BLaER1 (cell line): Measurements from ENCODE around the gene WT1.

Experiments used
- H3K27ac ChIP-seq: shearing (Covaris generic); formaldehyde crosslinking; 2 replicates; pipeline ENCODE4 v1.8.1; 2022
- H3K27me3 ChIP-seq: shearing (Covaris generic); formaldehyde crosslinking; 2 replicates; pipeline ENCODE4 v1.8.1; 2022
- H3K36me3 ChIP-seq: shearing (Covaris generic); formaldehyde crosslinking; 2 replicates; pipeline ENCODE4 v1.8.1; 2022
- H3K4me1 ChIP-seq: shearing (Covaris generic); formaldehyde crosslinking; 2 replicates; pipeline ENCODE4 v1.8.1; 2022
- H3K4me2 ChIP-seq: shearing (Covaris generic); formaldehyde crosslinking; 2 replicates; pipeline ENCODE4 v1.8.1; 2022
- H3K4me3 ChIP-seq: shearing (Covaris generic); formaldehyde crosslinking; 2 replicates; pipeline ENCODE4 v1.8.1; 2022
- H3K9ac ChIP-seq: shearing (Covaris generic); formaldehyde crosslinking; 2 replicates; pipeline ENCODE4 v1.8.1; 2022
- H3K9me3 ChIP-seq: shearing (Covaris generic); formaldehyde crosslinking; 2 replicates; pipeline ENCODE4 v1.8.1; 2022
- H4K20me1 ChIP-seq: shearing (Covaris generic); formaldehyde crosslinking; 2 replicates; pipeline ENCODE4 v1.8.1; 2022
- Cebpa-rat ChIP-seq: shearing (Covaris generic); IDR thresholded peaks from 2 replicates; pipeline ENCODE4 v1.8.1; 2022

Gene WT1

DNA sequence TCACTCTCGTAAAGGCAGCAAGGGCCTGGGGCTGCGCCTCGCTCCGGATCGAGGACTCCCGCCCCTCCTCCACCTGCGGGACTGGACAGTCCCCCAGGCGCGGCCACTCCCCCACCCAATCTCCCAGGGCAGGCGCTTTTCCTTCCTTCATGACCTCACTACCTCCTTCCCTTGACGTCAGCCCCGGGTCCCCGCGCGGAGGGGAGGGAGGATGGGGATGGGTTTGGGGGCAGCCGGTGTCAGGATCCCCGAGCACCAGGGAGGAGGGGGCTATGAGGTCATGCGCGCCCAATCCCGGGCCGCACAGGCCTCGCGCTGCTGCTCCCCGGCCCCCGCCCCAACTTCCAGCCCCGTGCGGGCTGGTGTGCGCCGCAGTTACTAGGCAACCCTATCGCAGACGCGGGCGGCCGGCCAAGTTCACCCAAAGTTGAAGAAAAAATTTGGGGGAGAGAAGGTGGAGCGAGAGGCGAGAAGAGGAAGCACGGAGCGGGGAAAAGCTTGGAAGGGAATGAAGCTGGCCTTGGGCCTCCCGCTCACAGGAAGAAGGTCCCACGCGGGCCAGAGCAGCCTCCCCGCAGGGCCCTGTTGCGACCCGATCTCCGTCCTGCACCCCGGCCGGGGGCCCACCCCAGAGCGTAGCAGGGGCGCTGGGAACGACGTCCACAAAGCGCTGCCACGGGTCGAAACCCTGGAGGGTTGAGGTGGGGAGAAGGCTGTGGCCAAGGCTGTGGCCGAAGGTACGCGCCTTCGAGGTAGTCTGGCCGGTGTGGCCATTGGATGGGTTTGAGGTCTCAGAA, 8.3 kb downstream of the WT1 start:
- peak overlapping the region; percentile 49 for H3K4me3 ChIP-seq
- H3K9ac ChIP-seq = no peak overlapping the region
- peaks cover 75% of the 10 kb centered on the region for H3K27me3 ChIP-seq
- H3K9me3 ChIP-seq = peaks cover 48% of the 10 kb centered on the region
- peak overlapping the region; percentile 61 for H3K4me2 ChIP-seq
- H3K27ac ChIP-seq = no peak overlapping the region
- peaks cover 9% of the 10 kb centered on the region; the same call in 1 of the 2 replicates for H4K20me1 ChIP-seq
- peaks cover 68% of the 10 kb centered on the region for H3K4me1 ChIP-seq
- no peak for TF ChIP-seq Cebpa-rat
- H3K36me3 ChIP-seq = peaks cover 7% of the 10 kb centered on the region; the same call in 1 of the 2 replicates

DNA sequence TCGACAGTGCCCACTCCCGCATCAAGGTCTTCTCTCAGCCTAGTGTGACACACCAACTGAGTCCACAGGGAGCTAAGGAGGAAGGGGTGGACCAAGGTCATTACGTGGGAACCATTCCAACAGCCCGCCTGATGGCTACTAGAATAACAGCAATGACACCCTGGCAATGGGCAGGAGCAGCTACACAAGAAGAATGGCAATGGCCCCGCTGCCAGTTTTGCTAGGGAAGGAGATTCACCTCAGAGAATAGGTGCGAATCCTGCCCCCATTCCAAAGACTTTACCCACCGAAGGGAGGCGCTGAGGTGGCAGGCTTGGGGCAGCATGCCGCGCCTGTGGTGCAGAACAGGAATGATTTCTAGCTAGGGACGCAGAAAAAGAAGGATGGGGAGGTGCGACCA, 9.1 kb downstream of the WT1 start:
- Histone ChIP-seq H3K4me2 (peak overlapping the region; percentile 61), H3K4me3 (peak overlapping the region; percentile 49; the same call in 1 of the 2 replicates), H3K9me3 (peaks cover 40% of the 10 kb centered on the region), H3K27ac (no peak overlapping the region), H3K36me3 (peaks cover 7% of the 10 kb centered on the region; the same call in 1 of the 2 replicates), H3K4me1 (peaks cover 73% of the 10 kb centered on the region), H3K27me3 (peaks cover 67% of the 10 kb centered on the region), H4K20me1 (peaks cover 9% of the 10 kb centered on the region; the same call in 1 of the 2 replicates), H3K9ac (no peak overlapping the region)
- TF ChIP-seq Cebpa-rat = no peak

DNA sequence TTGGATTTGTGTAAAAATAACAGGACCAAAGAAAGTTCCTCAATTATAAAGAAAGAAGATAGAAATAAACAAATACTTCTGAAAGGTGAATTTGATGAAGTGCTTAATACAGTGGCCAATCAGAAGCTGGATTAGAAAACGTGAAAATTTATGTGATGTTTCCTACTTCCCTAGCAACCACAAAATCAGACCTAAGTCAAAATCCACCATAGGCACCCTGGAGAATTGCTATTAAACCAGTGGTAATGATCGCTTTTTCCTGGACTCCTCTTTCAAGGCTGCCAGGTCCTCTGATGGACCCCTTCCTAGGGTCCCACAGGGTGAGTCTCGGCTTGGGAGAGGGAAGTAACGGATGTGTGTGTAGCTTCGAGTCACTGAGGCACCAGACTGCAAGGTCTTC, 9.6 kb downstream of the WT1 start:
- Histone ChIP-seq H3K4me2 (peak overlapping the region; percentile 61), H3K4me3 (no peak overlapping the region), H3K9me3 (peaks cover 36% of the 10 kb centered on the region), H3K4me1 (peaks cover 73% of the 10 kb centered on the region), H3K36me3 (peaks cover 3% of the 10 kb centered on the region; the same call in 1 of the 2 replicates), H4K20me1 (peaks cover 5% of the 10 kb centered on the region; the same call in 1 of the 2 replicates), H3K27me3 (peaks cover 63% of the 10 kb centered on the region), H3K9ac (no peak overlapping the region), H3K27ac (no peak overlapping the region)
- no peak for TF ChIP-seq Cebpa-rat

DNA sequence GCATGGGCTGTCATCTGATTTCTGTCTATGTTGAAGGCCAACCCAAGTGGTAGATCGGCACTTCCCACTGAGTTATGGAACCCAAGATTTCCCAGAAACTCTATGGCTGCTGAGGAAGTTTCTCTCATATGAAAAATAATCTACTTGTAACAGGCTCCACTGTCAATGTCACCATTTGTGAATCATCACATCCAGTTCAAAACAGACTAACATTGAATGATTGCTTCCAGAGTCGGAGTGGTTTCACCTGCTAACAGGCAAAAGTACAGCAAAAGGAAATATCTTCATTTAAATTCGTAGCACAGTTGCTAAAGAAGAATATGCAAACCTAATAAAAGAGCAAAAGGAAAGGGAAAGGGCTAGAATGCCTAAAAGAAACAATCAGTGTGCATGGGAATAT, 12.8 kb downstream of the WT1 start:
- peaks cover 31% of the 10 kb centered on the region for H3K27me3 ChIP-seq
- peaks cover 96% of the 10 kb centered on the region for H3K4me1 ChIP-seq
- TF ChIP-seq Cebpa-rat = no peak
- H3K36me3 ChIP-seq = no peaks in the 10 kb centered on the region
- peak overlapping the region; percentile 90 for H3K27ac ChIP-seq
- H3K9me3 ChIP-seq = peaks cover 16% of the 10 kb centered on the region
- peak overlapping the region; percentile 82 for H3K4me2 ChIP-seq
- H3K4me3 ChIP-seq = no peak overlapping the region
- H4K20me1 ChIP-seq = no peaks in the 10 kb centered on the region
- H3K9ac ChIP-seq = peak overlapping the region; percentile 79; the same call in 1 of the 2 replicates

DNA sequence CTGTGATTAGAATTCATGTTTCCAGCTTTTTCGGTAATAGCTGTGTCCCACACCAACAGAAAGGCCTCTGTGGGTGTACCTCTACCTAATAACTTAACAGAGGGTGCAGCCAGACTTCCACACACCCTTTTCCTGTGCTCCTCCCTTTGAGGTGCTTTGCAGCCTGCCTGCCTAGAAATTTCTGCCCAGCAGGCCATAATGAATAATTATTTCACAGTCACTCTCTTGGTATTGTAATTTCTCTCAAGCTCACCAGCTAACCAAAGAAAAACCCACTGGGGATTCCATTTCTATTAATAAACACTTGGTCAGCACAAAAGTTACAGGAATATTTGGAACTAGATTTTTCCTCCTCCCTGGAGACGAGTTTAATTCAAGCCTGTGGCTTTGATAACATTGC, 13.3 kb downstream of the WT1 start:
- no peak for TF ChIP-seq Cebpa-rat
- H3K9me3 ChIP-seq = peaks cover 10% of the 10 kb centered on the region
- H3K36me3 ChIP-seq = no peaks in the 10 kb centered on the region
- H3K9ac ChIP-seq = peak overlapping the region; percentile 79
- H3K4me3 ChIP-seq = peak overlapping the region; percentile 52; the same call in 1 of the 2 replicates
- peak overlapping the region; percentile 82 for H3K4me2 ChIP-seq
- H4K20me1 ChIP-seq = no peaks in the 10 kb centered on the region
- peak overlapping the region; percentile 90 for H3K27ac ChIP-seq
- H3K27me3 ChIP-seq = peaks cover 25% of the 10 kb centered on the region
- peaks cover 97% of the 10 kb centered on the region for H3K4me1 ChIP-seq

DNA sequence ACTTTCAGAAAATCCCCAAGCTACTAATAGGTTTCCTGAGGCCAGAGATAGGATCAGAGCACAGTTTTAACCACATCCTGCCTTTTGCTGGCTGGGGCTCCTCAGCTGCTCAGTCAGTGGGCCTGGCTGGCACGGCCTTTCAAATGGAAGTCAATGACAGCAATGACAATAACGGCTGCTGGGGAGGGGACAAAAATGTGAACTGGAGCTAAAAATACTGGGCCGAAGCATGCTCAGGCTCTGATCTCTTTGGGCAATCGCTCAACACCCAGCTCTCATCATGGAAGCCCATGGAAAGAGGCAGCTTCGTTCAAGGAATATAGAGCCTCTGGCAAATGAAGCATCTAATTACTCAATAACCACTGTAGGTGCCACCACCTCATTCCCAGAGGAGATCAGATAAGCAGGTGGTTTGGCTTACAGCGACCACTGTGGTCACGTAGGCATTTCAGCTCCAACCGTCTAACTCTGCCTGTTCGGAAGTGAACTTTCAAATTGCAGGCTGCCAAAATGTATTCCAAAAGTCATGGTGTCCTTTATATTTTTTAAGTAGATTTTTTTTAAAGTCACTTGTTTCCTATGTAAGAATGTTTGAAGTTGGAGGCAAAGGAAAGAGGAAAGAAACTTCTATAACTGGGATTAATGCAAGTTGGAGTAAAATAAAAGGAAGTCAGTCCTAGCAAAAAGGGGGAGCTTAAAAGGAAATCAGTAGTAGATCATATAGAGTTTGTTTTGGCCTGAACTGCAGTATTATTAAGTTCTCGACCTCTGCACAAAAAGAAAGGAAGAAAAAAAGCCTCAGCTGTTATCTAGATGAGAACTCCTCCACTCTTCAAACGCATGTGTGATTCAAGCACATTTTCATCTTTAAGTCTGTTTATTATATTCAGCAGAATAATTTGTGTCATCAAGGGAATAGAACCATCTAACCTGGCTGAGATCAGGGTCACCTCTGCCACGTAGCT, 14.1 kb downstream of the WT1 start:
- peak overlapping the region; percentile 82 for H3K4me2 ChIP-seq
- H3K9ac ChIP-seq = peak overlapping the region; percentile 79
- H3K36me3 ChIP-seq = no peaks in the 10 kb centered on the region
- no peaks in the 10 kb centered on the region for H4K20me1 ChIP-seq
- peaks cover 3% of the 10 kb centered on the region for H3K9me3 ChIP-seq
- H3K4me3 ChIP-seq = peak overlapping the region; percentile 52
- peak; percentile 81 for TF ChIP-seq Cebpa-rat
- peaks cover 97% of the 10 kb centered on the region for H3K4me1 ChIP-seq
- peak overlapping the region; percentile 90 for H3K27ac ChIP-seq
- peaks cover 17% of the 10 kb centered on the region for H3K27me3 ChIP-seq

DNA sequence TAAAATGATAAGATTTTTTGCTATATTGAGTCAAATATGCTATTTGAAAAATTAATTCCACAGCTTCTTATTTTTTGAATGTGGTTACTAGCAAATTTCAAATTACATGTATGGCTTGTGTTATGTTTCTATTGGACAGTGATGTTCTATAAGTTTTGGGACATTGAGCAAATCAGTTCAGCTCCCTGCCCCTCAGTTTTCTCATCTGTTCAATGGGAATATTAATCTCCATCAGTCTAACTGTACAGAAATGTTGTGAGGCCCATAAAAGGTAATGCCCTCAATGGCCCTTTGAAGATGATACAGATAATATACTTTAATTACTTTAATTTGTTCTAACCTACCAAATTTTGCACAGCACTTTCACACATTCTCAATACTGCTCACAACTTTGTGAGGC, 15.2 kb downstream of the WT1 start:
- Histone ChIP-seq H3K27ac (peak overlapping the region; percentile 90), H3K4me1 (peaks cover 98% of the 10 kb centered on the region), H3K27me3 (peaks cover 6% of the 10 kb centered on the region), H4K20me1 (no peaks in the 10 kb centered on the region), H3K4me2 (peak overlapping the region; percentile 82), H3K9ac (peak overlapping the region; percentile 79), H3K9me3 (no peaks in the 10 kb centered on the region), H3K36me3 (no peaks in the 10 kb centered on the region), H3K4me3 (peak overlapping the region; percentile 52)
- TF ChIP-seq Cebpa-rat = no peak

DNA sequence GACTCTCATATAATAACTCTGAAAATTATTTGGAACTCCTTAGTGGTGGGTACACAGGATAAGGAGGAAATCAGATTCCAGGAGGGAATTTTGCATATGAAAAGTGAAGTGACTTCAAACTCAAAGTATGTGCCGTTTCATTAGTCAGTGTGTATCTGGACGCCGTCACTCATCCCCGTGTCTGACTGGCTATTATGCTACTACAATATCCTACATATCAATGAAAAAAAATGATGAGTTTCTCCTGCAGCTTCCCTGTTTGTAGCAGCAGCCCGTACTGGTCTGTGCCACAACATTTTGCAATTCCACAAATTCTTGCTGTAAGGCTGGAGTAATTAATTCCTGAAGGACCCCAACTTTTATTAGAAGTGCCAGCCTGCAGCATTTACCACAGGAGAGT, 16.5 kb downstream of the WT1 start:
- H4K20me1 ChIP-seq = no peaks in the 10 kb centered on the region
- H3K27me3 ChIP-seq = no peaks in the 10 kb centered on the region
- no peak for TF ChIP-seq Cebpa-rat
- no peaks in the 10 kb centered on the region for H3K36me3 ChIP-seq
- peak overlapping the region; percentile 82 for H3K4me2 ChIP-seq
- peak overlapping the region; percentile 90; the same call in 1 of the 2 replicates for H3K27ac ChIP-seq
- peaks cover 85% of the 10 kb centered on the region for H3K4me1 ChIP-seq
- no peaks in the 10 kb centered on the region for H3K9me3 ChIP-seq
- H3K9ac ChIP-seq = no peak overlapping the region
- H3K4me3 ChIP-seq = no peak overlapping the region

DNA sequence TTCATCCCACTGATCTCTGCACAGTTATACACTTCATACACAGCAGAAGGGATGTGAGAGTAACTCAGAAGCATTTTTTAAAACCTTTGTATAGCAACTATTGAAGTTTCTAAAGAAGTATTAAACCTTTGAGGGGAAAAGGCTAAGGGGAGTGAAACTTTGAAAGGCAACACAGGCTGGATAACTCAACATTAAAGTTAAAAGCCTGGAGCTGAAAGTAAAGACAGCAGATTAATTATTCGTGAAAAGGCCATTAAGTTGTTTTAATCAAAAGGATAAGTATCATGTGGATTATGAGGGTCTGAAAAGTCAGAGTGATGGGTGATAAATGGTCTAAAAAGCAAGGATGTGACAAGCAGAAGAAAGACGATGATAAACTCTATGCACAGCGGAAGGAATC, 17.5 kb downstream of the WT1 start:
- TF ChIP-seq Cebpa-rat = no peak
- Histone ChIP-seq H3K9me3 (no peaks in the 10 kb centered on the region), H3K4me2 (peak overlapping the region; percentile 82), H3K9ac (no peak overlapping the region), H3K36me3 (no peaks in the 10 kb centered on the region), H3K27ac (no peak overlapping the region), H3K4me3 (no peak overlapping the region), H4K20me1 (no peaks in the 10 kb centered on the region), H3K27me3 (no peaks in the 10 kb centered on the region), H3K4me1 (peaks cover 74% of the 10 kb centered on the region)
